GM12878 (cell line): ENCODE data around the gene DNAJC13.

Experiments
- CBFB ChIP-seq: IDR thresholded peaks from 2 replicates; pipeline ENCODE4 v1.6.1; 2016; ENCODE audit warnings: antibody characterized with exemption, low read depth
- EP300 ChIP-seq, 2 experiments: fragments of 150-350 bp in 1 of 2; IDR thresholded peaks; 2 replicates each; pipeline ENCODE4 v1.6.1; 2011 to 2012; ENCODE audit warnings: low read depth in 2 of 2, low read length in 2 of 2, borderline replicate concordance in 1 of 2, improper control_type of control experiment in 1 of 2, inconsistent platforms in 1 of 2; ENCODE audit not compliant: control insufficient read depth in 1 of 2
- ETV6 ChIP-seq, 2 experiments: fragments of 450-650 bp in 1 of 2; IDR thresholded peaks in 1 of 2; conservative IDR thresholded peaks in 1 of 2; 2 replicates each; pipeline ENCODE4 v1.6.1; 2014; ENCODE audit warnings: antibody characterized with exemption in 1 of 2, borderline replicate concordance in 1 of 2, low read depth in 1 of 2, mild to moderate bottlenecking in 1 of 2, moderate library complexity in 1 of 2
- EZH2 ChIP-seq: IDR thresholded peaks from 2 replicates; pipeline ENCODE4 v1.6.1; 2012; ENCODE audit warnings: low read depth, mild to moderate bottlenecking, control low read depth, inconsistent platforms, low read length, borderline replicate concordance; ENCODE audit not compliant: control insufficient read depth
- FOS ChIP-seq: IDR thresholded peaks from 3 replicates; pipeline ENCODE4 v1.6.1; 2011; ENCODE audit warnings: borderline replicate concordance; ENCODE audit not compliant: insufficient read length; ENCODE audit errors: extremely low read depth
- KLF5 ChIP-seq: fragments of 450-650 bp; IDR thresholded peaks from 2 replicates; pipeline ENCODE4 v1.6.1; 2014; ENCODE audit warnings: mild to moderate bottlenecking; ENCODE audit not compliant: partially characterized antibody
- POLR2AphosphoS2 ChIP-seq: IDR thresholded peaks from 2 replicates; pipeline ENCODE4 v1.6.1; 2011; ENCODE audit warnings: low read depth, mild to moderate bottlenecking, low read length, improper control_type of control experiment, moderate library complexity
- TAF1 ChIP-seq: IDR thresholded peaks from 2 replicates; pipeline ENCODE4 v1.6.1; 2011; ENCODE audit warnings: mild to moderate bottlenecking, low read depth, low read length, borderline replicate concordance
- TF ChIP-seq, protein P1 (sequence below): fragments of 150-350 bp; IDR thresholded peaks from 2 replicates; pipeline ENCODE4 v1.6.1; 2014; ENCODE audit warnings: mild to moderate bottlenecking, low read depth, low read length
- TF ChIP-seq, protein P2 (sequence below), 3 experiments: IDR thresholded peaks in 2 of 3; conservative IDR thresholded peaks in 1 of 3; 2 replicates each; pipeline ENCODE4 v1.5.1; 2011; ENCODE audit warnings: low read depth in 3 of 3, low read length in 3 of 3, mild to moderate bottlenecking in 3 of 3, control low read depth in 2 of 3, moderate library complexity in 2 of 3, inconsistent platforms in 1 of 3, mixed read lengths in 1 of 3; ENCODE audit not compliant: control insufficient read depth in 2 of 3, insufficient read depth in 1 of 3; ENCODE audit errors: extremely low read depth in 1 of 3
- TF ChIP-seq, protein P3 (sequence below): IDR thresholded peaks from 2 replicates; pipeline ENCODE4 v1.6.1; 2012; ENCODE audit warnings: low read depth, low read length, improper control_type of control experiment

DNA sequence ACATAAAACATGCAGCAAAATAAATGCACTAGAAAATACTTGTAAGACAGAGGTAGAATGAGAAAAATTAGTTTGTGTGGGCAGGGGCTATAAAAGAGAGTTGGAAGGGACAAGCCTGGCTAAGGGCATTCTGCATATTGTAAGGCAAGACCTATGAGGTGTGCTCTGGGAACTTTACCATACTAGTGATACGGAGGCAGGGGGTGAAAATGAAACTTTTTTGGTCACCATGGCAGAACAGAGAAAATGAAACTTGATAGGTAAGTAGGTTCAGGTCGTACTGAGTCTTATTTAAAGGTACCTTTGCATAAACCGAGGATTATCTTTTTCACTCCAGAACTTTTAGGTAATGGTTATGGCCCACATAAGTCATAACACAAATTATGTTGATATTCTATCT, 105.1 kb downstream of the DNAJC13 start:
- TF ChIP-seq, protein P1, sequence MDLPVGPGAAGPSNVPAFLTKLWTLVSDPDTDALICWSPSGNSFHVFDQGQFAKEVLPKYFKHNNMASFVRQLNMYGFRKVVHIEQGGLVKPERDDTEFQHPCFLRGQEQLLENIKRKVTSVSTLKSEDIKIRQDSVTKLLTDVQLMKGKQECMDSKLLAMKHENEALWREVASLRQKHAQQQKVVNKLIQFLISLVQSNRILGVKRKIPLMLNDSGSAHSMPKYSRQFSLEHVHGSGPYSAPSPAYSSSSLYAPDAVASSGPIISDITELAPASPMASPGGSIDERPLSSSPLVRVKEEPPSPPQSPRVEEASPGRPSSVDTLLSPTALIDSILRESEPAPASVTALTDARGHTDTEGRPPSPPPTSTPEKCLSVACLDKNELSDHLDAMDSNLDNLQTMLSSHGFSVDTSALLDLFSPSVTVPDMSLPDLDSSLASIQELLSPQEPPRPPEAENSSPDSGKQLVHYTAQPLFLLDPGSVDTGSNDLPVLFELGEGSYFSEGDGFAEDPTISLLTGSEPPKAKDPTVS, result no peak
- TF ChIP-seq TAF1 (no peak), CBFB (no peak), ETV6 (conservative IDR thresholded peaks at IDR 0.05 in 1 of 2, IDR thresholded peaks at IDR 0.05 in 1 of 2; ENCODE audit: borderline replicate concordance in 1 of 2, low read depth in 1 of 2) (no peak), EP300 (IDR thresholded peaks at IDR 0.05; ENCODE audit: borderline replicate concordance in 1 of 2, control insufficient read depth in 1 of 2, low read depth in 2 of 2, low read length in 2 of 2) (no peak), POLR2AphosphoS2 (no peak), EZH2 (no peak), KLF5 (no peak), FOS (no peak)
- TF ChIP-seq, protein P2, sequence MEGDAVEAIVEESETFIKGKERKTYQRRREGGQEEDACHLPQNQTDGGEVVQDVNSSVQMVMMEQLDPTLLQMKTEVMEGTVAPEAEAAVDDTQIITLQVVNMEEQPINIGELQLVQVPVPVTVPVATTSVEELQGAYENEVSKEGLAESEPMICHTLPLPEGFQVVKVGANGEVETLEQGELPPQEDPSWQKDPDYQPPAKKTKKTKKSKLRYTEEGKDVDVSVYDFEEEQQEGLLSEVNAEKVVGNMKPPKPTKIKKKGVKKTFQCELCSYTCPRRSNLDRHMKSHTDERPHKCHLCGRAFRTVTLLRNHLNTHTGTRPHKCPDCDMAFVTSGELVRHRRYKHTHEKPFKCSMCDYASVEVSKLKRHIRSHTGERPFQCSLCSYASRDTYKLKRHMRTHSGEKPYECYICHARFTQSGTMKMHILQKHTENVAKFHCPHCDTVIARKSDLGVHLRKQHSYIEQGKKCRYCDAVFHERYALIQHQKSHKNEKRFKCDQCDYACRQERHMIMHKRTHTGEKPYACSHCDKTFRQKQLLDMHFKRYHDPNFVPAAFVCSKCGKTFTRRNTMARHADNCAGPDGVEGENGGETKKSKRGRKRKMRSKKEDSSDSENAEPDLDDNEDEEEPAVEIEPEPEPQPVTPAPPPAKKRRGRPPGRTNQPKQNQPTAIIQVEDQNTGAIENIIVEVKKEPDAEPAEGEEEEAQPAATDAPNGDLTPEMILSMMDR (IDR thresholded peaks at IDR 0.05 in 2 of 3, conservative IDR thresholded peaks at IDR 0.05 in 1 of 3; ENCODE audit: control insufficient read depth in 2 of 3, extremely low read depth in 1 of 3, insufficient read depth in 1 of 3, low read depth in 3 of 3, low read length in 3 of 3), result no peak
- TF ChIP-seq, protein P3, sequence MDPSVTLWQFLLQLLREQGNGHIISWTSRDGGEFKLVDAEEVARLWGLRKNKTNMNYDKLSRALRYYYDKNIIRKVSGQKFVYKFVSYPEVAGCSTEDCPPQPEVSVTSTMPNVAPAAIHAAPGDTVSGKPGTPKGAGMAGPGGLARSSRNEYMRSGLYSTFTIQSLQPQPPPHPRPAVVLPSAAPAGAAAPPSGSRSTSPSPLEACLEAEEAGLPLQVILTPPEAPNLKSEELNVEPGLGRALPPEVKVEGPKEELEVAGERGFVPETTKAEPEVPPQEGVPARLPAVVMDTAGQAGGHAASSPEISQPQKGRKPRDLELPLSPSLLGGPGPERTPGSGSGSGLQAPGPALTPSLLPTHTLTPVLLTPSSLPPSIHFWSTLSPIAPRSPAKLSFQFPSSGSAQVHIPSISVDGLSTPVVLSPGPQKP, result no peak
